ENCODE results near the gene UNC5B.

The UNC5B gene

DNA sequence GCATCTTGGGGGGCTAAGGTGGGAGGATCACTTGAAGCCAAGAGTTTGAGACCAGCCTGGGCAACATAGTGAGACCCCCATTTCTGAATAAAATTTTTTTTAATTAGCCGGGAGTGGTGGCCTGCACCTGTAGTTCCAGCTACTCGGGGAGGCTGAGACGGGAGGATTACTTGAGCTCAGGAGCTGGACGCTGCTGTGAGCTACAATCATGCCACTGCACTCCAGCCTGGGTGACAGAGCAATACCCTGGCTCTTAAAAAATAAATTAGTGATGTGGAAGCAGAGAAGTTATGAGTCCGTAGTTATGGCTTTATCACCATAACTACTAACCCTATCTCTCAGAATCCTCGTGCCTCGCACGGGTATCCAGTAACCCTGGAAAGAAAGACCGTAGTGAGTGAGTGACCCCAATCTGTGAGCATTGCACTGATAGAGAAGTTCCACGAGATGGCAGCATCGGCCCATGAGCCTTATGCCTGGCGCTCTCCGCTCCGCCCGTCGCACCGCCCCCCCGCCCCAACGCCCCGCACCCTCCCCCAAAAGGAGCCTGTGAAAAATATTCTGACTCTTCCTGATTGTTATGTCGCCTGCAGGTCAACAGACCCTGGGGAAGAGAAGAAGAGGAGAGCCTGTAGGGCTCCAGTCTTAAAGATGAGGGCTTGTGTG is 101.8 kb downstream of the UNC5B start:
- Histone ChIP-seq H3K27ac (replicated peaks) (no peak overlapping the region), H3K27me3 (ENCODE audit: insufficient read depth, poor library complexity, severe bottlenecking) (no peaks in the 10 kb centered on the region), H3K4me3 (replicated peaks; ENCODE audit: insufficient read depth, low read length) (no peak overlapping the region)
- DNase-seq (ENCODE audit: low read depth in 1 of 2, low spot score in 1 of 2) = peak; percentile 23 to 30
- TF ChIP-seq POLR2AphosphoS5 (IDR thresholded peaks at IDR 0.05; ENCODE audit: low read depth) = no peak
- TF ChIP-seq, protein P1, sequence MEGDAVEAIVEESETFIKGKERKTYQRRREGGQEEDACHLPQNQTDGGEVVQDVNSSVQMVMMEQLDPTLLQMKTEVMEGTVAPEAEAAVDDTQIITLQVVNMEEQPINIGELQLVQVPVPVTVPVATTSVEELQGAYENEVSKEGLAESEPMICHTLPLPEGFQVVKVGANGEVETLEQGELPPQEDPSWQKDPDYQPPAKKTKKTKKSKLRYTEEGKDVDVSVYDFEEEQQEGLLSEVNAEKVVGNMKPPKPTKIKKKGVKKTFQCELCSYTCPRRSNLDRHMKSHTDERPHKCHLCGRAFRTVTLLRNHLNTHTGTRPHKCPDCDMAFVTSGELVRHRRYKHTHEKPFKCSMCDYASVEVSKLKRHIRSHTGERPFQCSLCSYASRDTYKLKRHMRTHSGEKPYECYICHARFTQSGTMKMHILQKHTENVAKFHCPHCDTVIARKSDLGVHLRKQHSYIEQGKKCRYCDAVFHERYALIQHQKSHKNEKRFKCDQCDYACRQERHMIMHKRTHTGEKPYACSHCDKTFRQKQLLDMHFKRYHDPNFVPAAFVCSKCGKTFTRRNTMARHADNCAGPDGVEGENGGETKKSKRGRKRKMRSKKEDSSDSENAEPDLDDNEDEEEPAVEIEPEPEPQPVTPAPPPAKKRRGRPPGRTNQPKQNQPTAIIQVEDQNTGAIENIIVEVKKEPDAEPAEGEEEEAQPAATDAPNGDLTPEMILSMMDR (IDR thresholded peaks at IDR 0.05; ENCODE audit: insufficient read depth, low read length) = peak; percentile 75

DNA sequence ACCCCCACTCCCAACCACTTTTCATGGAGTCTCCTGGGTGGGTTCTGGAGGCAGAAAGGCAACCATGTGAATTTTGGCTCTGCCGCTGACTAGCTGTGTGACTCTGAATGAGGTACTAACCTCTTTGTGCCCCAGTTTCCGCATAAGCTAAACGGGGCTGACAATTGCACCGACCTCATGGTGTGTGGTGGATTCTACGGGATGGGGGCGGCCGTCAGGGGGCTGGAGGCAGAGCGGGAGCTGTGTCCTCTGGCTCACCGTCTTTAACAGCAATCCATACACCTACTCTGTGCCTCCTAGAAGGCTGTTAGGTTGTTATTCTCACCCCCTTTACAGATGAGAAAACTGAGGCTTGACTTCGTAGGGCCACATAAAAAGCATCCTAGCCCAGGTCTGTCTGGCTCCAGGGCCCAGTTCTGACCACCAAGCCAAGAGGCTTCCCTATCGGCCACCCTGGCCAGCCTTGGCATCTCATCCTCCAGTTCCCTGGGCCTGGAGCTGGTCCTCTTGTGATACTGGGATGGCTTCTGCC is 102.4 kb downstream of the UNC5B start:
- no peak for DNase-seq (ENCODE audit: low read depth in 1 of 2, low spot score in 1 of 2)
- Histone ChIP-seq H3K27ac (replicated peaks) (no peak overlapping the region), H3K4me3 (replicated peaks; ENCODE audit: insufficient read depth, low read length) (no peak overlapping the region), H3K27me3 (ENCODE audit: insufficient read depth, poor library complexity, severe bottlenecking) (no peaks in the 10 kb centered on the region)
- TF ChIP-seq GABPA (IDR thresholded peaks at IDR 0.05; ENCODE audit: low read depth) = no peak
- TF ChIP-seq, protein P1 (IDR thresholded peaks at IDR 0.05; ENCODE audit: insufficient read depth, low read length) = no peak
- no peak for TF ChIP-seq POLR2AphosphoS5 (IDR thresholded peaks at IDR 0.05; ENCODE audit: low read depth)

DNA sequence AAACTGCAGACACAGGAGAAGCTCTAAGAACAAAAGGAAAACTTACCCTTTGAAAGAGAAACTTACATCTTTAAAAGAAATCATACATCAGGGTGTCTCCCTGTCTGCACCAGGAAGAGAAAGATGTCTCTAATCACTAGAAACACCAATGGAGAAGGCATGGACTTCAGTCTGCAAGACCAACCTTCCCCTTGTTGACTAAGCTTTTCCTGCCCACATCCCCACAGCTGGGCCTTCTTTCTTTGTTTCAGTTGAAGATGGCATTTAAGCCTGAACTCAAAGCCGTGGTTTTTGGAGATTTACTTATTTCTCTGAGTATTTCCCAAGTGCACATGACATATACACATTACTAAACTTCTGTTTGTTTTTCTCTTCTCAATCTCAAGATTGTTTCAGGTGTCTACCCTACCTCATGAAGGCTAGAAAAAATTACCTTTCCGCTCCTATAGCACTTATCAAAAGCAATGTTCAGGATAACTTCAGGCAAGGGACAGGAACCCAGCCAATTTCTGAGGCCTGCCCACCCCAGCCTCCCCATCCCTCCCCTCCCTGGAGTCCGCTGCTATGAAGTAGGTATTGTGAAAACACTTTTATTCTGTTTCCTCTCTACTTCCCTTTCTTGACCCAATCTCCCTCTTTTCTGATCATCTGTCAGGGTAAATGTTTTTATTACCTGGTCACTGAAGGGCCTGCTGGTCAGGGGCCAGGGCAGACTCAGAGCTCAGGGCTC is 103.9 kb downstream of the UNC5B start:
- Histone ChIP-seq H3K27me3 (ENCODE audit: insufficient read depth, poor library complexity, severe bottlenecking) (no peaks in the 10 kb centered on the region), H3K4me3 (replicated peaks; ENCODE audit: insufficient read depth, low read length) (no peak overlapping the region), H3K27ac (replicated peaks) (peak overlapping the region; percentile 36)
- no peak for TF ChIP-seq POLR2AphosphoS5 (IDR thresholded peaks at IDR 0.05; ENCODE audit: low read depth)
- TF ChIP-seq SPI1 (IDR thresholded peaks at IDR 0.05; ENCODE audit: borderline replicate concordance, low read depth) = peak; percentile 7; the same call in 1 of the 2 replicates
- DNase-seq (ENCODE audit: low read depth in 1 of 2, low spot score in 1 of 2) = peak; percentile 54 to 76

DNA sequence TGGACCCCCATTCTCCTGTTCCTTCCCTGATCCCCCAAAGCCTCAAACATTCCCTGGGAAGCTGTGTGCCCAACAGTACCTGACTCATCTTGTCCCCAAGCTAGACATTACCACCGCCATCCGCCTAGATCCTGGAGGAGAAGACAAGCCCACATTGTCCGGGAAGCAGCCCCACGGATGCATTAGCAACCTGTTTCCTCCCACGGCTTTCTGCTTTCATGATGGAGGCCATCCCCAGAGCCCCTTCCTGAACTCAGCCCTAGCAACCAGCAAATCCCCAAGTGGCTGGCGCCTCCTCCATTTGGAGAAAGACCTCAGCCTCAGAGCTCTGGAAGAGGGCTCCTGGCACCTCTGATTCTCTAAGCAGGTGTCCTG is 104.4 kb downstream of the UNC5B start:
- Histone ChIP-seq H3K27me3 (ENCODE audit: insufficient read depth, poor library complexity, severe bottlenecking) (no peaks in the 10 kb centered on the region), H3K4me3 (replicated peaks; ENCODE audit: insufficient read depth, low read length) (no peak overlapping the region), H3K27ac (replicated peaks) (peak overlapping the region; percentile 36)
- TF ChIP-seq SPI1 (IDR thresholded peaks at IDR 0.05; ENCODE audit: borderline replicate concordance, low read depth) (no peak), POLR2AphosphoS5 (IDR thresholded peaks at IDR 0.05; ENCODE audit: low read depth) (no peak), GABPA (IDR thresholded peaks at IDR 0.05; ENCODE audit: low read depth) (no peak)
- TF ChIP-seq, protein P2, sequence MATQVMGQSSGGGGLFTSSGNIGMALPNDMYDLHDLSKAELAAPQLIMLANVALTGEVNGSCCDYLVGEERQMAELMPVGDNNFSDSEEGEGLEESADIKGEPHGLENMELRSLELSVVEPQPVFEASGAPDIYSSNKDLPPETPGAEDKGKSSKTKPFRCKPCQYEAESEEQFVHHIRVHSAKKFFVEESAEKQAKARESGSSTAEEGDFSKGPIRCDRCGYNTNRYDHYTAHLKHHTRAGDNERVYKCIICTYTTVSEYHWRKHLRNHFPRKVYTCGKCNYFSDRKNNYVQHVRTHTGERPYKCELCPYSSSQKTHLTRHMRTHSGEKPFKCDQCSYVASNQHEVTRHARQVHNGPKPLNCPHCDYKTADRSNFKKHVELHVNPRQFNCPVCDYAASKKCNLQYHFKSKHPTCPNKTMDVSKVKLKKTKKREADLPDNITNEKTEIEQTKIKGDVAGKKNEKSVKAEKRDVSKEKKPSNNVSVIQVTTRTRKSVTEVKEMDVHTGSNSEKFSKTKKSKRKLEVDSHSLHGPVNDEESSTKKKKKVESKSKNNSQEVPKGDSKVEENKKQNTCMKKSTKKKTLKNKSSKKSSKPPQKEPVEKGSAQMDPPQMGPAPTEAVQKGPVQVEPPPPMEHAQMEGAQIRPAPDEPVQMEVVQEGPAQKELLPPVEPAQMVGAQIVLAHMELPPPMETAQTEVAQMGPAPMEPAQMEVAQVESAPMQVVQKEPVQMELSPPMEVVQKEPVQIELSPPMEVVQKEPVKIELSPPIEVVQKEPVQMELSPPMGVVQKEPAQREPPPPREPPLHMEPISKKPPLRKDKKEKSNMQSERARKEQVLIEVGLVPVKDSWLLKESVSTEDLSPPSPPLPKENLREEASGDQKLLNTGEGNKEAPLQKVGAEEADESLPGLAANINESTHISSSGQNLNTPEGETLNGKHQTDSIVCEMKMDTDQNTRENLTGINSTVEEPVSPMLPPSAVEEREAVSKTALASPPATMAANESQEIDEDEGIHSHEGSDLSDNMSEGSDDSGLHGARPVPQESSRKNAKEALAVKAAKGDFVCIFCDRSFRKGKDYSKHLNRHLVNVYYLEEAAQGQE (IDR thresholded peaks at IDR 0.05; ENCODE audit: insufficient replicate concordance, low read depth) = no peak
- DNase-seq (ENCODE audit: low read depth in 1 of 2, low spot score in 1 of 2) = peak in 1 of 2 experiments; percentile 28

DNA sequence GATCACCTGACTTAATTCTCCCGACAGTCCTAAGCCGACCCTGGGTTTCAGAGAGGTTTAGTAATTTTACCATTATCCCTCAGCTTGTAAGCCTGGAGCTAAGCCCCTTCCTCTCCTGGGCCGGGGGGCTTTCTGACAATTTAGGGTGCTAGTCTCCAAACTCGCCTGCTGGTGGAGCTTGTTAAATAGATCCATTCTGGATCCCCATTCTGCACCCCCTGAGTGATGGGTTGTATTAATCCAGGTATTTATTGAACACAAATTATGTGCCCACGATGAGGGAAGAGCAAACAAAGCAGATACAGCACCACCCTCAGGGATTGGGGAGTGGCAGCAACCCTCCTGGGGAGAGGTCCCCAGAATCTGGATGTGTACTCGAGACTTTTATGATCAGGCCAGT is 105.4 kb downstream of the UNC5B start:
- no peak for DNase-seq (ENCODE audit: low read depth in 1 of 2, low spot score in 1 of 2)
- no peak overlapping the region for H3K27ac ChIP-seq (replicated peaks)
- no peak for TF ChIP-seq POLR2AphosphoS5 (IDR thresholded peaks at IDR 0.05; ENCODE audit: low read depth)
- no peak for TF ChIP-seq SPI1 (IDR thresholded peaks at IDR 0.05; ENCODE audit: borderline replicate concordance, low read depth)
- TF ChIP-seq GABPA (IDR thresholded peaks at IDR 0.05; ENCODE audit: low read depth) = no peak
- TF ChIP-seq, protein P1 (IDR thresholded peaks at IDR 0.05; ENCODE audit: insufficient read depth, low read length) = no peak
- TF ChIP-seq, protein P2 (IDR thresholded peaks at IDR 0.05; ENCODE audit: insufficient replicate concordance, low read depth) = no peak

More for the DNA sequence above, 105.4 kb downstream of the UNC5B start:
- Histone ChIP-seq H3K27me3 (ENCODE audit: insufficient read depth, poor library complexity, severe bottlenecking) (no peaks in the 10 kb centered on the region), H3K4me3 (replicated peaks; ENCODE audit: insufficient read depth, low read length) (no peak overlapping the region)
